Left hindlimb (tissue), 1 donor: ENCODE measurements around the gene CAMK2G.

ENCODE experiments used
- DNase-seq: peaks from one replicate; pipeline ENCODE4 v3.0.0-alpha.2; 2018

CAMK2G gene

GRCh38 chr10:73763343-73763742 lies 111.0 kb downstream of the CAMK2G start:
- no peak for DNase-seq

DNA sequence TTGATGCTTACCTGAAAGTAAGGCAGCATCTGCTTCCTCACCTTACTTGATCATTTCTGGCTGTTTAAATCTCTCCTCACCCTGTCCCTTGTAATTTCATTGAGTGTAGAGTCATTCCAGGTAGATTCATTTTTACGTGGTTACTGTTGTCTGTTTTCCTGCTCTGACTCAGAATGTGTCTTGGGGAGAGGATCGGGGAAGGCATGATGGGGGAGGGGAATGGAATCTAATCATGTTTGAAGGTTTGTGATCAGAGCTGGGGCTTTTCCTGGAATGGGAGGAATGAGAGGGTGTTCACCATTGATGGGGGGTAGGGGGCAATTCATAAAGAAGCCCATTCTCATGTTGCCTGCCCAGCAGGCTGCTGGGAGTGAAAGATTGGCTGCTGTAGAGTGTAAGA lies 111.4 kb downstream of the CAMK2G start:
- DNase-seq = no peak
